Loucy (cell line): Measurements from ENCODE around the gene ANOS1.

Source experiments
- CTCF ChIP-seq: fragments of 200-600 bp; sonication (generic); conservative IDR thresholded peaks from 2 replicates; pipeline ENCODE4 v1.5.1; 2014; ENCODE audit warnings: mild to moderate bottlenecking, antibody characterized with exemption, low read length
- EZH2phosphoT487 ChIP-seq: fragments of 200-600 bp; IDR thresholded peaks from 2 replicates; pipeline ENCODE4 v1.6.1; 2018; ENCODE audit warnings: antibody characterized with exemption, mild to moderate bottlenecking, moderate library complexity, borderline replicate concordance

- TF ChIP-seq CTCF: no peak
- no peak for TF ChIP-seq EZH2phosphoT487
Measured at GRCh38 chrX:8711401-8711800, 20.5 kb downstream of the ANOS1 start.
